Ectodermal cell (in vitro differentiated cells): ENCODE data around the gene CMSS1.
A peak's percentile ranks its signal among the peaks of the same experiment; 100 is the strongest.

Experiments used
- H3K27ac ChIP-seq: 2 replicates; pipeline ENCODE4 v1.7.0; 2013; ENCODE audit warnings: mild to moderate bottlenecking, low read depth, low read length; ENCODE audit not compliant: insufficient read depth, poor library complexity, severe bottlenecking
- H3K27me3 ChIP-seq: 2 replicates; pipeline ENCODE4 v1.7.0; 2013; ENCODE audit warnings: mild to moderate bottlenecking, low read length; ENCODE audit not compliant: insufficient read depth, control insufficient read depth, poor library complexity, severe bottlenecking
- H3K36me3 ChIP-seq: one replicate; pipeline ENCODE4 v1.7.0; 2013; ENCODE audit warnings: low read length; ENCODE audit not compliant: control insufficient read depth, insufficient read depth
- H3K4me1 ChIP-seq: one replicate; pipeline ENCODE4 v1.7.0; 2013; ENCODE audit warnings: low read length; ENCODE audit not compliant: control insufficient read depth, insufficient read depth
- H3K4me3 ChIP-seq: 2 replicates; pipeline ENCODE4 v1.7.0; 2013; ENCODE audit warnings: low read depth, low read length, control low read depth; ENCODE audit not compliant: insufficient read depth
- H3K9me3 ChIP-seq: 2 replicates; pipeline ENCODE4 v1.7.0; 2013; ENCODE audit warnings: mild to moderate bottlenecking, low read length, moderate library complexity; ENCODE audit not compliant: control insufficient read depth
- WGBS, 2 experiments: methylation state at CpG; one replicate each; pipeline ENCODE4 v1.1.7; 2013; ENCODE audit warnings: missing lambda C conversion rate in 2 of 2; 5-methylcytosine and 5-hydroxymethylcytosine counted together

The CMSS1 gene

GRCh38 chr3:100030346-100030745 lies 212.7 kb downstream of the CMSS1 start:
- no peaks in the 10 kb centered on the region for H3K4me1 ChIP-seq
- 87 to 90% methylated on average over 3 of the region's 3 CpGs for WGBS, 2 experiments
- H3K36me3 ChIP-seq: no peaks in the 10 kb centered on the region
- H3K4me3 ChIP-seq: no peak overlapping the region
- H3K27me3 ChIP-seq: no peaks in the 10 kb centered on the region
- H3K27ac ChIP-seq: no peak overlapping the region
- H3K9me3 ChIP-seq: no peaks in the 10 kb centered on the region

GRCh38 chr3:100030914-100031425 lies 213.3 kb downstream of the CMSS1 start:
- H3K36me3 ChIP-seq: no peaks in the 10 kb centered on the region
- H3K9me3 ChIP-seq: no peaks in the 10 kb centered on the region
- no peaks in the 10 kb centered on the region for H3K4me1 ChIP-seq
- WGBS, 2 experiments: 100% methylated on average over 1 of the region's 1 CpG
- H3K27ac ChIP-seq: no peak overlapping the region
- H3K27me3 ChIP-seq: no peaks in the 10 kb centered on the region
- H3K4me3 ChIP-seq: no peak overlapping the region

GRCh38 chr3:100032243-100032642 lies 214.6 kb downstream of the CMSS1 start:
- no peaks in the 10 kb centered on the region for H3K9me3 ChIP-seq
- no peak overlapping the region for H3K27ac ChIP-seq
- WGBS, 2 experiments: 91 to 93% methylated on average over 3 to 4 of the region's 5 CpGs
- no peaks in the 10 kb centered on the region for H3K4me1 ChIP-seq
- H3K27me3 ChIP-seq: no peaks in the 10 kb centered on the region
- H3K4me3 ChIP-seq: no peak overlapping the region
- no peaks in the 10 kb centered on the region for H3K36me3 ChIP-seq

- Histone ChIP-seq H3K27ac (no peak overlapping the region), H3K9me3 (no peaks in the 10 kb centered on the region), H3K4me3 (no peak overlapping the region), H3K4me1 (no peaks in the 10 kb centered on the region), H3K27me3 (no peaks in the 10 kb centered on the region), H3K36me3 (no peaks in the 10 kb centered on the region)
- 85 to 95% methylated on average over 1 of the region's 1 CpG for WGBS, 2 experiments
Observed at GRCh38 chr3:100033184-100033583, 215.5 kb downstream of the CMSS1 start.

- H3K4me3 ChIP-seq: no peak overlapping the region
- WGBS, 2 experiments: 93 to 94% methylated on average over 3 of the region's 3 CpGs
- no peaks in the 10 kb centered on the region for H3K9me3 ChIP-seq
- H3K4me1 ChIP-seq: no peaks in the 10 kb centered on the region
- no peak overlapping the region for H3K27ac ChIP-seq
- no peaks in the 10 kb centered on the region for H3K36me3 ChIP-seq
- no peaks in the 10 kb centered on the region for H3K27me3 ChIP-seq
Observed at GRCh38 chr3:100033903-100034471, 216.3 kb downstream of the CMSS1 start.

- Histone ChIP-seq H3K27me3 (no peaks in the 10 kb centered on the region), H3K4me3 (no peak overlapping the region), H3K4me1 (no peaks in the 10 kb centered on the region), H3K27ac (no peak overlapping the region), H3K36me3 (no peaks in the 10 kb centered on the region), H3K9me3 (no peaks in the 10 kb centered on the region)
Observed at GRCh38 chr3:100039075-100039474, 221.4 kb downstream of the CMSS1 start.

- Histone ChIP-seq H3K9me3 (no peaks in the 10 kb centered on the region), H3K27me3 (no peaks in the 10 kb centered on the region), H3K27ac (peak overlapping the region; percentile 6), H3K4me3 (no peak overlapping the region), H3K36me3 (no peaks in the 10 kb centered on the region), H3K4me1 (no peaks in the 10 kb centered on the region)
- 94% methylated on average over 3 of the region's 3 CpGs for WGBS, 2 experiments
Observed at GRCh38 chr3:100040451-100041225, 223.0 kb downstream of the CMSS1 start.

- Histone ChIP-seq H3K27ac (peak overlapping the region; percentile 6), H3K36me3 (no peaks in the 10 kb centered on the region), H3K4me1 (no peaks in the 10 kb centered on the region), H3K27me3 (no peaks in the 10 kb centered on the region), H3K9me3 (no peaks in the 10 kb centered on the region), H3K4me3 (no peak overlapping the region)
- WGBS, 2 experiments: 71 to 100% methylated on average over 1 of the region's 1 CpG
Observed at GRCh38 chr3:100041328-100041749, 223.7 kb downstream of the CMSS1 start.

- Histone ChIP-seq H3K27ac (peak overlapping the region; percentile 6), H3K27me3 (no peaks in the 10 kb centered on the region), H3K9me3 (no peaks in the 10 kb centered on the region), H3K4me1 (peaks cover under 1% of the 10 kb centered on the region), H3K36me3 (no peaks in the 10 kb centered on the region), H3K4me3 (no peak overlapping the region)
- WGBS, 2 experiments: 93 to 95% methylated on average over 5 to 6 of the region's 6 CpGs
Observed at GRCh38 chr3:100042166-100042981, 224.7 kb downstream of the CMSS1 start.

GRCh38 chr3:100043271-100043670 lies 225.6 kb downstream of the CMSS1 start:
- no peak overlapping the region for H3K4me3 ChIP-seq
- WGBS, 2 experiments: 83 to 95% methylated on average over 1 of the region's 1 CpG

More at GRCh38 chr3:100043271-100043670, 225.6 kb downstream of the CMSS1 start:
- Histone ChIP-seq H3K27me3 (no peaks in the 10 kb centered on the region), H3K36me3 (no peaks in the 10 kb centered on the region), H3K4me1 (peaks cover 10% of the 10 kb centered on the region), H3K27ac (no peak overlapping the region), H3K9me3 (no peaks in the 10 kb centered on the region)
